GM12801 (cell line): ENCODE data around the gene CYB561D2.

ENCODE experiments used
- CTCF ChIP-seq: IDR thresholded peaks from one replicate; pipeline ENCODE4 v1.5.1; 2011; ENCODE audit warnings: control low read depth; ENCODE audit not compliant: insufficient read length; ENCODE audit errors: extremely low read depth

CYB561D2 gene

DNA sequence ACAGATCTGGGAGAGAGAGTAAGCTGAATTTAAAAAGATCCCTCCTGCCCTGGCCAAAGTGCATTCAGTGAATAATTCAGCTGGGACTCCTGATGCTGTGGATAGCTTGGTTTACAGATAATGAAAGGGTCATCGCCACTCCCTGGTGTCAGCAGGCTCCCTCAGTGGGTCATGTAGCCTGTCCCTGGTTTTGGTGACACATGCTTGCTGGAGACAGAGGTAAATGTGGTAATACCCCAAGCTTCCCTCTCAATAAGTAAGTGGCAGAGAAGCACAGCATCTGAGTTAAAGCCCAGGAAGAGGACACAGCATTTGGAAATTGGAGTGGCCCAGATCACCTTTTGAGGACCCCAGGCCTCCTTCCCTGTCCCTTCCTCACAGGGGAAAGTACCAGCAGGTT lies 6.8 kb downstream of the CYB561D2 start:
- no peak for TF ChIP-seq CTCF

- TF ChIP-seq CTCF = no peak
Observed at GRCh38 chr3:50358355-50358910, 7.8 kb downstream of the CYB561D2 start.

DNA sequence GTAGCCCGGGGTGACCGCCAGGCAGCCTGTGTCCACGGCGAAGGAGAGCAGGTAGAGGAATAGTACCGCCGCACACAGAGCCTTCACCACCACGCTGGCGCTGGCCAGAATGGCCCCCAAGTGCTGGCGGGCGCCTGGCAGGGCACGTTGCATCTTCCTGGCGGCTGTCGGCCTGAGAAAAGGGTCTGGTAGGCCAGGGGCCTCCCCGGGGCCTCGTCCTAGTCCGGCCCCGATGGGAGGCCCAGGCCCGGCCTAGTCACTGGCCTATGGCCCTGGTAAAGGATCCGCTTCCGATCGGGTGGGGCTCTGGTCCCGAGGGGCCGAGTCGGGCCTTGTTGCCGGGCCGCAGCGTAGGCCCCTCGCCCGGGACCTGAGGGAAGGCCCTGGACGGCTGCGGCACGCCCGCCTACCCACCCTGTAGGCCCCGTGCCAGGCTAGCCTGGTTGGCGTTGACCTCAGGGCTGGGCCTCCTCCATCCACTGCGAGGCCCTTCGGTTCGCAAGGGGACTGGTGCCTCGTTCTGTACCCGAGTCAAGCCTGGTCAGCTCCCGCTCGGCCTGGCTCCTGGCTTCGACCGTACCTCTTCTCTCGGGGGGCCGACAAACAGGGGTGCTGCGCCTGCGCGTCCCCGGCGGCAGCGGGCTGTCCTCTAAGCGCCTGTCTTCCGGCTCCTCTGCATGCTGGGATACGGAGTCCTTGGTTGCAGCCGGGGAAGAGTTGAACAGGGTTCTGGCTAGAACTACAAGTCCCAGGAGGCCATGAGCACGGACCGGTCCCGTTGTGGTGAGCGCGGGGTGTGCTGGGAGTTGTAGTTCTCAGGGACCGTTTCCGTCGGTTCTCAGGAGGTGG lies 8.5 kb downstream of the CYB561D2 start, which contains the start of gene TMEM115:
TMEM115 (minus strand) TSS at position 611 of the 849 bp plus-strand sequence; CDS start at position 153, 458 bp downstream.
- TF ChIP-seq CTCF = no peak

GRCh38 chr3:50359760-50360110 lies 9.1 kb downstream of the CYB561D2 start:
- TF ChIP-seq CTCF = no peak

DNA sequence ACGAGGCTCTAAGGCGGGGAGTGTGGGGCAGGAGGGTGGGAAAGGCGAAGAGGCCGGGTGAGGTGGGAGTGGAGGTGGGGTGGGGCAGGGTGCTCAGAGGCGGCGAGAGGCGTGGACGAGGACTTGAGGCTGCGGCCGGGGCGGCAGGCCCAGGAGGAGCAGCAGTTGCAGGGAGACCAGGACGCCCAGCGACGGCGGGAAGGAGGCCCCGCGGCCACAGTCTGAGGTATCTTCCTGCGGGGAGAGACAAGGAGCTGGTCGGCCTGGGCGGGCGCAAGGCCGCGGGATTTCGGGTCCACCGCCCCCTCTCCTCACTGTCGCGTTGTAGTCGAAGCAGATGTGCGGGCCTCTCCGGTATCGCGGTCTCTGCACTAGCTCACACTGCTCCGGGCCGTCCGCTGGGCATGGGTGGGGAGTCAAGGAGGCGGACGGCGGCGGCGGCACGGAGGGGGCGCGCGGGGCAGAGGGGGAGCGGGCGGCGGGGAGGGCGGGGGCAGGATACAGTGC lies 14.0 kb downstream of the CYB561D2 start:
- TF ChIP-seq CTCF = no peak

GRCh38 chr3:50365080-50365841 lies 14.6 kb downstream of the CYB561D2 start:
- TF ChIP-seq CTCF = no peak

- TF ChIP-seq CTCF = no peak
Observed at GRCh38 chr3:50365842-50366220, 15.2 kb downstream of the CYB561D2 start.
